SHP77 (cell line): Measurements from ENCODE around the gene PIK3AP1.
A peak's percentile ranks its signal among the peaks of the same experiment; 100 is the strongest.
"Not testable (repeated sequence)": the region's sequence is repeated elsewhere in the genome, so short reads cannot be mapped to it uniquely, and the experiment has no call there.

Experiments used
- DNase-seq, 2 experiments: peaks; one replicate each; lab custom pipeline; 2025; lab: John Stamatoyannopoulos, UW

The PIK3AP1 gene, protein sequence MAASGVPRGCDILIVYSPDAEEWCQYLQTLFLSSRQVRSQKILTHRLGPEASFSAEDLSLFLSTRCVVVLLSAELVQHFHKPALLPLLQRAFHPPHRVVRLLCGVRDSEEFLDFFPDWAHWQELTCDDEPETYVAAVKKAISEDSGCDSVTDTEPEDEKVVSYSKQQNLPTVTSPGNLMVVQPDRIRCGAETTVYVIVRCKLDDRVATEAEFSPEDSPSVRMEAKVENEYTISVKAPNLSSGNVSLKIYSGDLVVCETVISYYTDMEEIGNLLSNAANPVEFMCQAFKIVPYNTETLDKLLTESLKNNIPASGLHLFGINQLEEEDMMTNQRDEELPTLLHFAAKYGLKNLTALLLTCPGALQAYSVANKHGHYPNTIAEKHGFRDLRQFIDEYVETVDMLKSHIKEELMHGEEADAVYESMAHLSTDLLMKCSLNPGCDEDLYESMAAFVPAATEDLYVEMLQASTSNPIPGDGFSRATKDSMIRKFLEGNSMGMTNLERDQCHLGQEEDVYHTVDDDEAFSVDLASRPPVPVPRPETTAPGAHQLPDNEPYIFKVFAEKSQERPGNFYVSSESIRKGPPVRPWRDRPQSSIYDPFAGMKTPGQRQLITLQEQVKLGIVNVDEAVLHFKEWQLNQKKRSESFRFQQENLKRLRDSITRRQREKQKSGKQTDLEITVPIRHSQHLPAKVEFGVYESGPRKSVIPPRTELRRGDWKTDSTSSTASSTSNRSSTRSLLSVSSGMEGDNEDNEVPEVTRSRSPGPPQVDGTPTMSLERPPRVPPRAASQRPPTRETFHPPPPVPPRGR

DNA sequence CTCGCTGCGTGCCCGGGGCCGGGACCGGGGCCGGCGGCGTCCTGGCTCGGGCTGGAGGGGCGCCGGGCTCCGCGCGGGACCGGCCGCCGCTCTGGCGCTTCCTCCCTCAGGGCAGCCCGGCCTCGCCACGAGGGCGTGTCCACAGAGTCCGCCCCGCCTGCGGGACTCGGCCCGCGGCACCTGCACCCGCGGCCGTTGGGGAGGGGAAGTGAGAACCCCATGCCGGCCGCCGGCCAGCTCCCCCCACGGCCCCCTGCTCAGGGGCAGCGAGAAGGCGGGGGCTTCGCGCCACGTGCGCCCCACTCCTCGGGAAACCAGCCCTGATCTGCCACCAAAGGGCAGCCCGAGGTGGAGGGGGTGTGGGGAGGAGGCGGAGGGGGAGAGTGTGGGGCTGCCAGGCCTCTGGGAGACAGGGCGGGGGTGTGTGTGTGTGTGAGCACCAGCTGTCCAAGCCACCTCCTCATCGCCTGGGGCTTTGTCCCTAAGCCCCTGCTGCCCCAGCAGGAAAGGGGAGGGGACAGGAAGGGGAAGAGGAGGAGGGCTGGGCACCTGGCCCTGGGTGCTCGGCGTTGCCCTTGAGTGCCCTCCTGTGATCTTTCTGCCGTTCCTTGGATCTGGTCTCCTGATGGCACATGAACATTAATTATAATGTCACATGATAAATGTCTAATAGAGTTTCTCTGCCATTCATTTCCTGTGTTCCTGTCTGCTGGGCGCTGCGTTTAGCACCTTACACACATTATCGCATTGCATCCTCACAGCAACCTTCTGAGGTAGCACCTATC is at the start of gene PIK3AP1:
Gene PIK3AP1 (minus strand): TSS at position 93 of the 785 bp plus-strand sequence. CDS start 120 bp downstream, outside the sequence.
- DNase-seq = peak; percentile 75 to 83

DNA sequence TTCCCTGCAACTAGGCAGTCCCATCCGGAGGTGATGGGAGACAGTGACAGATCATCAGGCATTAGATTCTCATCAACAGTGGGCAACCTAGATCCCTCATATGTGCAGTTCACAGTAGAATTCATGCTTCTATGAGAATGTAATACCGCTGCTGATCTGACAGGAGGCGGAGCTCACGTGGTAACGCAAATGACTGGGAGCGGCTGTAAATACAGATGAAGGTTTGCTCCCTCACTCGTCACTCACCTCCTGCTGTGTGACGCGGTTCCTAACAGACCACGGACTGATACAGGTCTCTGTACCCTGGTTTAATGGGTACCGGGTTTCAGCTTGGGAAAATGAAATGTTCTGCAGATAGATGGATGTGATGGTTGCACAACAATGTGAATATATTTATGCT is 47.8 kb upstream of the PIK3AP1 start:
- DNase-seq = no peak

DNA sequence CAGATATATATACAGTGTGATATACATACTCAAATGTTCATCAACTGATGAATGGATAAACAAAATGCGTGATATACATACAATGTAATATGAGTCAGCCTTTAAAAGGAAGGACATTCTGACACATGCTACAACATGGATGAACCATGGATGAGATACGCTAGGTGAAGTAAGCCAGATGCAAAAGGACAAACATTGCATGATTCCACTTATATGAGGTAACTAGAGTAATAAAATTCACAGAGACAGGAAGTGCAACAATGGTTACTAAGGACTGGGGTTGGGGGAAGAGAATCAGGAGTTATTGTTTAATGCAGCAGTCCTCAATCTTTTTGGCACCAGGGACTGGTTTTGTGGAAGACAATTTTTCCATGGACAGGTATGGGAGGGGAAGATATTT is 47.3 kb upstream of the PIK3AP1 start:
- no peak for DNase-seq

DNA sequence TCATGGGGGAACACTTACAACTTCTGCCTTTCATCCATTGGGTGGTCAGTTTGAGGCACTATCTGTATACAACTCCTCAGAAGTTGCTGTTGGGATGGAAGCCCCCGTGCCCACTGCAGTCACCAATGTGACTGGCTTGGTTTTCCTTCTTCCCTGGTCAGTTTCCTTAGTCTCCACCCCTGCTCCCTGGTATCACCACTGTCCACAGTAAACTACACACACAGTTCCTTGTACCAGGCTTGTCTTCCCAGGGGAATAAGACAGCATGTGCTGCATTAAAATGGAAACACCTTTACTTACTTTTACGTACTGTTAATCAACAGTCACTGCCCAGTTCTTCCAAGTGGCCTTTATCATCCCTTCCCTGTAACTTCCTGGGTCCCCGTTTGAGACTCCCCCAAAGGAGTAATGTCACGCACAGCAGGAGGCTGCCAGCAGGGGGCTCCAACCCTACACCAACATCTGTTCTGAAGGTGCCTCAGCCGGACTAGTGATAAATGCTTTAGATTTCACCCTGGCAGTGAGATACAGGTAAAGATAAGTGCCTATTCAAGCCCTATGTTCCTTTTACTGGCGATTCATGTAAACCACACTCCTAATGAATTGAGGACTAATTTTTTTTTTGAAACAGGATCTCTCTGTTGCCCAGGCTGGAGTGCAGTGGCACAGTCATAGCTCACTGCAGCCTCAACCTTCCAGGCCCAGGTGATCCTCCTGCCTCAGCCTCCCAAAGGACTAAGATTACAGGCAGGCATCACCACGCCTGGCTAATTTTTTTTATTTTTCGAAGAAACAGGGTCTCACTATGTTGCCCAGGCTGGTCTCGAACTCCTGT is 45.3 kb upstream of the PIK3AP1 start:
- DNase-seq = peak; percentile 29 to 66

DNA sequence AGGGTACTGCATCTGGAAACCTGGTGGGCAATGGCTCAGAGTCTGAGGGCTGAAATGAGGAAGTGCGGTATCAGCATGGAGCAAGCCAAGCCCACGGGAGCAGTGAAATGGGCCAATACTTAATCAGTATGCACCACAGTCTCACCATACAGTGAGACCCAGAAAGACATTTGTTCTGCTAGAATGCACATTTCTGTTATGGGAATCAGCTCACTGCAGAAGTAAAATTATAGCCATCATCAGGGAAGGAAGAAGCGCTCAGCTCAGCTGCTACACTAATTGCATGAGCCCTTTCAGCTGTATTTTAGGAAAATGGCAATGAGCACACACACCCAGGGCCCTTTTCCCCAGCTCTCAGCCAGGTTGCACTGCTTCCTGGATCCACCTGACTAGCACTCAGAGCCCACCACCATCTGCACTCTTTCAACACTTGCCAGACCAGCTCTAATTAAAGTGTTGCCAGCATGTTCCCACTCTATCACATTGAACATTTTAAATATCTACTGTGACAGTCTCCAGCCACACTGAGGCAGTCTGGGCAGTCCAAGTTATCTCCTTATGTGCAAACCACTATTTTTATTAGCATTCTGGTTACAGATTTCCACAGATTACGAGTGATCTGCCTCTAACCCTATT is 44.2 kb upstream of the PIK3AP1 start:
- DNase-seq = no peak

DNA sequence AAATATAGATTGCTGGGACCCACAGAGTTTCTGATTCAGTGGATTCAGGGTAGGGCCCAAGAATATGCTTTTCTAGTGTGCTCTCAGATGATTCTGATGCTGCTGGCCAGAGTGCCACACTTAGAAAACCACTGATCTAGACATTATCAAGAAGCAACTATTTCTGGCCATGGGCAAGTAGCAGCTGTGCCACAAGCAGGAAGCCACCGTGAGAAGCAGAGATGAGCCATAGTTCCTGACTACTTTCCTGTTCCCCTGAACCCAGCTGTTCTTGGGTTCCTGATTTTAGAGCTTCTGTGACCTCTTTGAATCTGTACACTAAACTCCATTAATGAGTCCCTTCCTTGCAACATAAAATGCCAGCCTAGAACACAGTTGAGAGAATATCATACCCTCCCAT is 38.1 kb upstream of the PIK3AP1 start:
- no peak for DNase-seq

DNA sequence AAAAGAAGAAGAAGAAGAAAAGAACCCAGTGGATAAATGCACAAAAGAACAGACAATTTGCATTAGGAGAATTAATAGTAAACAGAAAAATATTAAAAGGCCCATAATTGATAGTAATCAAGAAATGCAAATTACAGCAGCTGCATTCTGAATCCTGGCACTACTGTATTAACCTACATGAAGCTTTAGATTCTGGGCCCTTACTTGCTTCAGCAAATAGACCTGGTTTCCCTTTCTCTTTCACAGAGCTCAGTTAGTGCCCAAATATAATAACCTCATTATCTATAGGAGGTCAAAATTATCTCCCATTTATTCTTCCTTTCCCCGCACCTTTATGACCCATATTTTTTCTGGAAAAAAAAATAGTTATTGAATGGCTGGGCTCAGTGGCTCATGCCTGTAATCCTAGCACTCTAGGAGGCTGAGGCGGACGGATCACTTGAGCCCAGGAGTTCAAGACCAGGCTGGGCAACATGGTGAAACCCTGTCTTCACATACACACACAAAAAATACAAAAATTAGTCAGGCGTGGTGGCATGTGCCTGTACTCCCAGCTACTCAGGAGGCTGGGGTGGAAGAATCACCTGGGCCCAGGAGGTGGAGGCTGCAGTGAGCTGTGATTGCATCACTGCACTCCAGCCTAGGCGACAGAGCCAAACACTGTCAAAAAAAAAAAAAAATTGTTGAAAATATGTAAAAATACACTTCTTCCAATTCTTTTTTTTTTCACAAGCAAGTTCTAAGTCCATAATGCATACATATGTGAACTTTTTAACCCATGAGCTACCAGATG is 36.0 kb upstream of the PIK3AP1 start:
- no peak for DNase-seq

DNA sequence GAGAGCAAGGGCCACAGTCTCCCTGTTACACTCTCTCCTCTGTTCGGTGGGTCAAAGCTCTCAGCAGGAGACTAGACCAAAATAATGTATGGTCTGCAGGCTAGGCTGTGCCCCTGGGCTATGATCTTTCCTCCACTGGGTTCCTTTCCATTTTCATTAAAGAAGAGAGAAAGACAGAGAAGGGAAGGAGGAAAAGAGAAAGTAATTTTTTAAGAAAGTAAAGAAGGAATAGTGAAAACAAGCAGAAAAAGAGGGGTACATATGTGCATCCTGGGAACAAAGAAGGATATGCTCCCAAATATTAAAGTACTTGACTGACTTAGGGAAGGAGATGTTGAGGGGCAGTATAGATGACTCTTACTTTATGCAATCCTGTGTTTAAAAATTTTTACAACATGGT is 33.6 kb upstream of the PIK3AP1 start:
- DNase-seq = no peak

DNA sequence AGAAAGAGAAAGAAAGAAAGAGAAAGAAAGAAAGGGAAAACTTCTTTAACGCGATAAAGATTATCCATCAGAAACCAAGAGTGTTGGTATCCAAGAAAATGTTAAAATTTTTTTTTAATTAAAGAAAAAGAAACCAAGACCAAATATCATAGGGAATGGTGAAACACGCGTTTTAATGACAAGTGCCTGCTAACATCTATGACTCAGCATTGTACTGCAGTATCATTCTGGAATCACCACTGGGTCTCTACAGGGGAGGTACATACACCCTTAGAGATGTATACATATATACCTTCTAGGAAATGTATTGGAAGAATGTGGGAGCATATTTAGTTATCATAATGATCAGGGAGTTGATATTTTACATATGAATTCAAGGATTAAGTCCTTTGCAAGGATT is 32.1 kb upstream of the PIK3AP1 start:
- DNase-seq = no peak

DNA sequence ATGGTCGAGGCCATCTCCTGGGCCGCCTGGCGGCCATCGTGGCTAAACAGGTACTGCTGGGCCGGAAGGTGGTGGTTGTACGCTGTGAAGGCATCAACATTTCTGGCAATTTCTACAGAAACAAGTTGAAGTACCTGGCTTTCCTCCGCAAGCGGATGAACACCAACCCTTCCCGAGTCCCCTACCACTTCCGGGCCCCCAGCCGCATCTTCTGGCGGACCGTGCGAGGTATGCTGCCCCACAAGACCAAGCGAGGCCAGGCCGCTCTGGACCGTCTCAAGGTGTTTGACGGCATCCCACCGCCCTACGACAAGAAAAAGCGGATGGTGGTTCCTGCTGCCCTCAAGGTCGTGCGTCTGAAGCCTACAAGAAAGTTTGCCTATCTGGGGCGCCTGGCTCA is 30.0 kb upstream of the PIK3AP1 start:
- not testable (repeated sequence) for DNase-seq

DNA sequence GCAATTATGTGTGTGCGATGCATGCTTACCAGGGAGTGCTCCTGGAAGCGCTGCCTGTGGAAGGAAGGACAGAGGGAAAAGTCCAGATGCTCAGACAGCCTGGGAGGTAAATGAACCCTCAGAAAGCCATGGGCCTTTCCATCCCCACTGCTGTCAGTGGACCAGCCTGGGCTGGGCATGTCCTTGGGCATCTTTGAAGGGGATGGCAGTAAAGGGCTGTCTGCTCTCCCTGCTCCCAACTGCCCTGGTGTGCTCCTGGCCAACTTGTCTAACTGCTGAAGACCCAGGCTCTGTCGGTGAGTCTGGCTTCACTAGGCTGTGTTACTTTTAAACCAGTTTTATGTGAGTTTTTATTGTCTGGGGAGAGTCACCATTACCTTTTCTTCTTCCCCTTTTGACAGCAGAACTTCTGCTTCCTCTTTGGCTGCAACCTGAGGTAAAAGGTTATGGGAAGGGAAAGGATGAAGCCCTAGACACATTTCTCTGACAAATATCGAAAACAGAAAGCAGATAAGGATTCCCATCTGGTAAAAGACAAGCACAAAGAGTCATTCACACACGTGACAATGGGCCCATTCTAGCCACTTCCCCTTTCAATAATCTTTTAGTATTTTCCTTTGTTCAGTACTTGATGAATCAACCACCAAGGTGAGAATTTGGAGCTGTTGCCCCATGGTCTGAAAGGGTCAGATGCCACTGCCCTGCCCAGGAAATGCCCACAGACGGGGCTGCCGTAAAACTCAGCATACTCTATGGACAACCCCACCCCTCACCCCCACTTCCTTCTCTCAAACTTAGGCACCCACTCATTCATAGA is 27.6 kb upstream of the PIK3AP1 start:
- no peak for DNase-seq

DNA sequence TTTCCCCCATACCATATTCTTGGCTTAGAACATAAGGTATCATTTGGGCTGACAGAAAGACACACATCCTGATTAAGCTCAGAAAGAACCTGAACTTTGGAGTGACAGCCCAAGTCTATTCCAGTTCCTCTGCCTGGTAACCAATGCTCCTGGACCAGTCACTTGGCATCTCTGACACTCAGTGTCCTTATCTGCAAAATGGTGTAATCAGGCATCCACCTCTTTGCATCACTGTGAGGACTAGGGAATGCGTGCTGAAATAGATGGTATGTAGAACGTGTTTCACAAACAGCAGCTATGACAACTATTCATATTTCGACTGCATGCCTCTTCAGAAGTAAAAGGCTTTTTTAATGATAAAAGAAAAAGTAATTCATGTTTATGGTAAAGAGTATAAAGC is 26.2 kb upstream of the PIK3AP1 start:
- no peak for DNase-seq

DNA sequence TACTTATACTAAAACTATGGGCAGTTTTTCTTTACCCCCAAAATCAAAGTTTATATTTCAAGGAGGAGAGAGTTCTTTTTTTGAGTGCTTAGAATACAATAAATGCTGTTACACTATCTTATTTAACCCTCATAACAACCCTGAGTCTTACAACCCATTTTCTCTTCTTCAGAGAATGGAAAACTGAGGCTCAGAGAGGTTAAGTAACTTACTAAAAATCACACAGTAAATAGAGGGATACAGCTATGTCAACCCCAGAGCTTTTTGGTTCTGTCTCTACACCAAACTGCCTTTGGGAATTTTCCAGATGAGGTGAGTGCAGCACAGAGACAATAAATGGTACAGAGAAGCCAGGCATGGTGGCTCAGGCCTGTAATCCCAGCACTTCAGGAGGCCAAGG is 25.6 kb upstream of the PIK3AP1 start:
- DNase-seq = no peak

DNA sequence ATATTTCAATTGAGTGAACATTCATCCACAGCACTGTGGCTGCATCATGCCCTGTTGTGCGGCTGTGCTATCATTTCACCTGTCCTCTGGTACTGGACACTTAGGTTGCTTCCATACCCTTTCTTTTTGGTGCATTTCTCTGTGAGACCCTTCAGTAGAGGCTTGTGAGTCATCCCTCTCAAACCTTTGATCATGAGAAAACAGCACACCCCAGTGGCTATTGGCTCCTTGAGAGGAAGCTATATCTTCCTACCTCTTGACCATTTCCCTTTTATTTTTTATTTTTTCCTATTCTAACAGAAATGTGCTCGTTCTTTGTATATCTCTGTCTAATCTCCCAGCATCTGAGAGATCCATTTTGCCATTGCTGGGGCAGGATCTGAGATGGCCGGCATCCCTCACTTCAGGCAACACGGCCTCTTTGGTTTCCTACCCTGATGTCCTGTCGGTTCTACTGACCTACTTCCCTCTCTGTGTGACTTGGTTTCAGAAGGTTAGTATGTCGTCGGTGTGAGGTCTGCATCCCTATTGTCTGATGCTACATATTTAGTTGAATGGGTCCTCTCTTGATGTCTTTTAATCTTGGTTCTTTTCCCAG is 23.8 kb upstream of the PIK3AP1 start:
- DNase-seq = peak in 1 of 2 experiments; percentile 18

DNA sequence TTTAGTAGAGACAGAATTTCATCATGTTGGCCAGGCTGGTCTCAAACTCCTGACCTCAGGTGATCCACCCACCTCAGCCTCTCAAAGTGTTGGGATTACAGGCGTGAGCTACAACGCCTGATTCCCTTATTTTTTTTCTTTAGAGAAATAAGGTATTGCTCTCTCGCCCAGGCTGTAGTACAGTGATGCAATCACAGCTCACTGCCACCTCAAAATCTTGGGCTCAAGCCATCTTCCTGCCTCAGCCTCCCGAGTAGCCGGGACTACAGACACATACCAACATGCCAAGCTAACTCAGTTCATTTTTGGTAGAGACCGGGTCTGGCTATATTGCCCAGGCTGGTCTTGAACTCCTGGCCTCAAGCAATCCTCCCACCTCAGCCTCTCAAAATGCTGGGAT is 21.2 kb upstream of the PIK3AP1 start:
- not testable (repeated sequence) for DNase-seq

DNA sequence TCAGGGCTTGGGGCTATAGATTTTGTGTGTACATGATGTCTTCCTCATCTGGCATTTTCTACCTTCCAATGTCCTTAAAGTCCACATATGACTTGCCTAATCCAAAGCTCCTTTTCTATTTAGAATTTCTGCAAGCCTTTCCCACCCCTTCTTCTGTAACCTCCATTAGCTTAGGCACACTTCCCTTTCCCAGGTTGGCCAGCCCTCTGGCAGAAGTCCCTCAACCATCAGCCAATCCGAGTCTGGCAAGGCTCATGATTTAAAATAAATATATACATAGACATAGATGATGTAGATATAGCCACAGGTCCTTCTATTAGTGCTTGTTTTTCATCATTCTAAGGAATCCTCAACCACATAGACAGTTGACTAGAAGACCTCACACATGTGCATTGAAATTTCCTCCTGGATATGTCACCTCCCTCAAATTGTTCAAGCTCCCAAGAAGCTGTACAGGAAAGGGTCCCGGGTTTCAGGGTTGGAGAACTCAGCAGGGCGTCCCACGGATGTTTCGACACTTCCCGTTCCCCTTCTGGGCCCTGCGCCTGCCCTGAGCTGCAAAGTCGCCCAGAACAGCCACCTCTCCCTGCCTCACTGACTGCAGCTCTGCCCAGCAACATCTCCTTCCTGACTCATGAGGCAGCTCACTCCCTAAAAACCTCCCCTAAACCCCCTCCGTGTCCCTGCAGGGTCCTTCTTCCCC is 20.4 kb upstream of the PIK3AP1 start:
- no peak for DNase-seq

DNA sequence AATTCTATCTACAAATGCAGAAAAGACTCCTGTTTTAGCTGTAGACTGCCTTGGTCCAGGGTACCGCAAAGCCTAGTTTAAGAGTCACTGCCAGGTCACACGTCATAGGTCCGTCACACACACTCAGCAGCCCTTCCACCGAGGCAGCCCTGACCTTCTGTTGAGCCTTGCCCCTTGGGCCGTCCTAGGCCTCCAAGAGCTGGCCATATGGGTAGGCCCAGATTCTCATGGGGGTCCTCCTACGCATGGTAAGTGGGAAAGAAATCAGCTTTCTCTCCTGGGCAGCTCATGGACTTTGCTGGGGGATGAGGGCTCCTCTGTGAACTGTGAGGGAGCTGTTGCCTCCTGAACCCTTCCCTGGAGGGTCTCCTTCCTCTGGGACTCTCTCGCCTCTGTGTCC is 19.8 kb upstream of the PIK3AP1 start:
- DNase-seq = no peak

DNA sequence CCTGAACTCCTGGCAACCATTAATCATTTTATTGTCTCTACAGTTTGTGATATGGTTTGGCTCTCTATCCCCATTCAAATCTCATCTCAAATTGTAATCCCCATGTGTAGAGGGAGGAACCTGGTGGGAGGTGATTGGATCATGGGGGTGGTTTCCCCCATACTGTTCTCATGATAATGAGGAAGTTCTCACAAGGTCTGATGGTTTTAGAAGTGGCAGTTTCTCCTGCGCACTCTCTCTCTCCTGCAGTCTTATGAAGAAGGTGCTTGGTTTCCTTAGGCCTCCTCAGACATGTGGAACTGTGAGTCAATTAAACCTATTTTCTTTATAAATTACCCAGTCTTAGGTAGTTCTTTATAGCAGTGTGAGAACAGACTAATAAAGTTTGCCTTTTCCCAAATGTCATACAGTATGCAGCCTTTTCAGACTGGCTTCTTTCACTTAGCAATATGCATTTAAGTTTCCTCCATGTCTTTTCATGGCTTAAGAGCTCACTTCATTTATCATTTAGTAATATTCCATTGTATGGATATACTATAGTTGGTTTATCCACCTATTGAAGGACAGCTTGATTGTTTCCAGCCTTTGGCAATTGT is 17.1 kb upstream of the PIK3AP1 start:
- not testable (repeated sequence) for DNase-seq
